GM18505 (cell line): ENCODE results near the gene KCP.

ENCODE experiments used
- ATAC-seq: cut with Tn5 transposase; IDR thresholded peaks from one replicate; pipeline ENCODE4 v1.9.1; 2021; ENCODE audit not compliant: unreplicated experiment
- POLR2A ChIP-seq: IDR thresholded peaks from 4 replicates; pipeline ENCODE4 v1.6.1; 2011; ENCODE audit warnings: borderline replicate concordance; ENCODE audit not compliant: insufficient read depth, insufficient read length; ENCODE audit errors: extremely low read depth

The KCP gene

GRCh38 chr7:128836729-128837348, 73.7 kb downstream of the KCP start:
- no peak for TF ChIP-seq POLR2A

GRCh38 chr7:128835790-128836641, 74.5 kb downstream of the KCP start:
- no peak for TF ChIP-seq POLR2A
- ATAC-seq, result no peak

More at GRCh38 chr7:128836729-128837348, 73.7 kb downstream of the KCP start:
- ATAC-seq, result no peak

- no peak for TF ChIP-seq POLR2A
- no peak for ATAC-seq
Observed at GRCh38 chr7:128835231-128835751, 75.2 kb downstream of the KCP start.

GRCh38 chr7:128833946-128834325, 76.6 kb downstream of the KCP start:
- ATAC-seq, result no peak
- no peak for TF ChIP-seq POLR2A

- no peak for TF ChIP-seq POLR2A
- no peak for ATAC-seq
Observed at GRCh38 chr7:128833148-128833945, 77.2 kb downstream of the KCP start.

DNA sequence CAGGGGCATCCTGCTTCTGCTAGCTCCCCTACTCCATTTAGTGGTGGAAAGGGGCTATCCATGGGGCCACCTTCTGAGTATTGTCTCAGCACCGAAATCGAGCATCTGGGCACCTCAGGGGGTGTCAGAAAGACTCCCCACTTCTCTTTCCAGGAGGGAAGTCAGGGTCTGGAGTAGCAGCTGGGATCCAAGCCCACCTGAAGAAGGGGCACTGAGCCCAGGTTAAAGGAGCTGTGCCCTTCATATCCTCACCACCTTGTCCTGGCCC, 77.7 kb downstream of the KCP start:
- ATAC-seq, result no peak
- TF ChIP-seq POLR2A, result no peak

- TF ChIP-seq POLR2A, result no peak
- ATAC-seq, result no peak
Observed at GRCh38 chr7:128831994-128832879, 78.3 kb downstream of the KCP start.

- no peak for ATAC-seq
- TF ChIP-seq POLR2A, result no peak
Observed at GRCh38 chr7:128831178-128831993, 79.1 kb downstream of the KCP start.

GRCh38 chr7:128830231-128831177, 80.0 kb downstream of the KCP start, which contains the start of gene FLNC:
Gene FLNC, plus strand, starts transcription at chr7:128830406. Its CDS starts 232 bp downstream, at chr7:128830638.
- no peak for TF ChIP-seq POLR2A
- ATAC-seq, result no peak

GRCh38 chr7:128829391-128830166, 80.9 kb downstream of the KCP start:
- no peak for TF ChIP-seq POLR2A

More at GRCh38 chr7:128829391-128830166, 80.9 kb downstream of the KCP start:
- ATAC-seq, result no peak
